ENCODE results near the gene MRPL41.

The MRPL41 gene

GRCh38 chr9:137579259-137579604, 27.6 kb downstream of the MRPL41 start:
- in situ Hi-C loops (cut with HindIII; ENCODE audit: low sequenced_read_pairs) = no loop called here
- peak overlapping the region; percentile 42 for H3K4me3 ChIP-seq (ENCODE audit: low read depth, low read length)
- no peak for TF ChIP-seq CTCF (IDR thresholded peaks at IDR 0.05; ENCODE audit: low read depth, low read length)
- no peak for DNase-seq (ENCODE audit: low read depth, low spot score)

- no peak overlapping the region for H3K4me3 ChIP-seq (ENCODE audit: low read depth, low read length)
- no peak for DNase-seq (ENCODE audit: low read depth, low spot score)
- no peak for TF ChIP-seq CTCF (IDR thresholded peaks at IDR 0.05; ENCODE audit: low read depth, low read length)
- in situ Hi-C loops (cut with HindIII; ENCODE audit: low sequenced_read_pairs) = no loop called here
Measured at GRCh38 chr9:137580209-137580953, 28.7 kb downstream of the MRPL41 start.

- in situ Hi-C loops (cut with HindIII; ENCODE audit: low sequenced_read_pairs) = no loop called here
- no peak for TF ChIP-seq CTCF (IDR thresholded peaks at IDR 0.05; ENCODE audit: low read depth, low read length)
- no peak for DNase-seq (ENCODE audit: low read depth, low spot score)
- no peak overlapping the region for H3K4me3 ChIP-seq (ENCODE audit: low read depth, low read length)
Measured at GRCh38 chr9:137580954-137581322, 29.3 kb downstream of the MRPL41 start.

- no peak overlapping the region for H3K4me3 ChIP-seq (ENCODE audit: low read depth, low read length)
- no peak for DNase-seq (ENCODE audit: low read depth, low spot score)
- in situ Hi-C loops (cut with HindIII; ENCODE audit: low sequenced_read_pairs) = no loop called here
- TF ChIP-seq CTCF (IDR thresholded peaks at IDR 0.05; ENCODE audit: low read depth, low read length) = no peak
Measured at GRCh38 chr9:137581361-137582285, 29.9 kb downstream of the MRPL41 start.

- TF ChIP-seq CTCF (IDR thresholded peaks at IDR 0.05; ENCODE audit: low read depth, low read length) = peak; percentile 16
- in situ Hi-C loops (cut with HindIII; ENCODE audit: low sequenced_read_pairs) = no loop called here
- H3K4me3 ChIP-seq (ENCODE audit: low read depth, low read length) = no peak overlapping the region
- DNase-seq (ENCODE audit: low read depth, low spot score) = no peak
Measured at GRCh38 chr9:137582286-137582860, 30.7 kb downstream of the MRPL41 start.

- H3K4me3 ChIP-seq (ENCODE audit: low read depth, low read length) = no peak overlapping the region
- in situ Hi-C loops (cut with HindIII; ENCODE audit: low sequenced_read_pairs) = no loop called here
- no peak for TF ChIP-seq CTCF (IDR thresholded peaks at IDR 0.05; ENCODE audit: low read depth, low read length)
- DNase-seq (ENCODE audit: low read depth, low spot score) = no peak
Measured at GRCh38 chr9:137583347-137583746, 31.7 kb downstream of the MRPL41 start.
